GM18870 (cell line): Measurements from ENCODE around the gene UFSP2.
"Not testable (repeated sequence)": the region's sequence is repeated elsewhere in the genome, so short reads cannot be mapped to it uniquely, and the experiment has no call there.

ENCODE experiments used
- ATAC-seq: cut with Tn5 transposase; IDR thresholded peaks from one replicate; pipeline ENCODE4 v1.9.1; 2021; ENCODE audit warnings: moderate library complexity; ENCODE audit not compliant: unreplicated experiment

Gene UFSP2

GRCh38 chr4:185384061-185384460, 41.7 kb downstream of the UFSP2 start:
- no peak for ATAC-seq

GRCh38 chr4:185383451-185383850, 42.3 kb downstream of the UFSP2 start:
- ATAC-seq = no peak

- no peak for ATAC-seq
Measured at GRCh38 chr4:185382754-185383153, 43.0 kb downstream of the UFSP2 start.

- no peak for ATAC-seq
Measured at GRCh38 chr4:185381288-185382196, 44.2 kb downstream of the UFSP2 start.

- no peak for ATAC-seq
Measured at GRCh38 chr4:185380320-185380719, 45.4 kb downstream of the UFSP2 start.

GRCh38 chr4:185379326-185380295, 46.2 kb downstream of the UFSP2 start:
- no peak for ATAC-seq

- no peak for ATAC-seq
Measured at GRCh38 chr4:185378264-185378663, 47.5 kb downstream of the UFSP2 start.

- ATAC-seq = no peak
Measured at GRCh38 chr4:185374573-185374972, 51.2 kb downstream of the UFSP2 start.

GRCh38 chr4:185374027-185374426, 51.7 kb downstream of the UFSP2 start:
- ATAC-seq = no peak

- ATAC-seq = no peak
Measured at GRCh38 chr4:185371702-185372101, 54.1 kb downstream of the UFSP2 start.

- ATAC-seq = no peak
Measured at GRCh38 chr4:185370268-185370949, 55.4 kb downstream of the UFSP2 start.

GRCh38 chr4:185369731-185370130, 56.0 kb downstream of the UFSP2 start:
- ATAC-seq = no peak

- ATAC-seq = no peak
Measured at GRCh38 chr4:185364886-185365285, 60.9 kb downstream of the UFSP2 start.

- ATAC-seq = no peak
Measured at GRCh38 chr4:185363251-185363650, 62.5 kb downstream of the UFSP2 start.

GRCh38 chr4:185362570-185362969, 63.2 kb downstream of the UFSP2 start:
- not testable (repeated sequence) for ATAC-seq

- ATAC-seq = no peak
Measured at GRCh38 chr4:185361872-185362271, 63.9 kb downstream of the UFSP2 start.

GRCh38 chr4:185359767-185360446, 65.9 kb downstream of the UFSP2 start:
- ATAC-seq = no peak

GRCh38 chr4:185358959-185359358, 66.8 kb downstream of the UFSP2 start:
- no peak for ATAC-seq

- no peak for ATAC-seq
Measured at GRCh38 chr4:185358514-185358913, 67.2 kb downstream of the UFSP2 start.

GRCh38 chr4:185357733-185358440, 67.9 kb downstream of the UFSP2 start:
- ATAC-seq = no peak
